Stimulated activated CD4-positive, alpha-beta T cell treated with anti-CD3 and anti-CD28 coated beads, Interleukin-1b, Interleukin-23, amount 100 ng/mL, for 48 hours (primary cell): ENCODE data around the gene HRH1.
"Not testable (repeated sequence)": the region's sequence is repeated elsewhere in the genome, so short reads cannot be mapped to it uniquely, and the experiment has no call there.

ENCODE experiments used
- DNase-seq: peaks from one replicate; pipeline ENCODE4 v3.0.0-alpha.2; 2020

Gene HRH1

DNA sequence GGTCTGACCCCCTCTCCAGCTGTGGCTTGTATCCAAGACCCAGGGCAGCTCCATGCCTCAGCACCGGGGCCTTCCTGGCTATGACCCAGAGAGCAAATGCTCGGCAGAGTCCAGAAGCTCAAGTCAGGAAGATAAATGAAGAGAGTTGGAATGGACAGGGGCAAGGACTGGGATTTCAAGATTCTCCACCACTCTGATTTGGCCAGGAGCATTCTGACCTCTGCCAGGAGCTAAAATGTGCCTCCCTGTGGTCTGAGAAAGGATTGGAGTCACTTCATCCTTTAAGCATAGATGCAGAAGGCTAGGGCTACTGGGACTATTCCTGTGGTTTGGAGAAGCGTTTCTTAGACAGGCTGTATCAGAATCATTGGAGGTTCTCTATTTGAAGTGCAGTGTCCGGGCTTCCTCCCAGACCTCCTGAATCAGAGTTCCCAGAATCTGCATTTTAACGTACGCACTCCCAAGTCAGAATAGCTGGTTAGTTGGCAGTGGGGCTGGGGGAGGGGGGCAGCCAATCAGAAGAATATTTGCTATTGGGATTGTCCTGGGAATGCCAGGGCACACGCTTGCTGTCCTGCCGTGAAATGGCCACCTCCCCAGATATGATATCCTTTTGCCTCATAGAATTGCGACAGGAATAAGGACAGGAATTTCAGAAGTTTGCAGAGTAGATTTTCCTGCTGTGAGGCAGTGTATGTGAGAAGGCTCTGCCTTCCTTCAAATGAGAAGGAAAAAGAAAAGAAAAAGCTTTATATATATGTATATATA, 57.4 kb downstream of the HRH1 start:
- DNase-seq = no peak

DNA sequence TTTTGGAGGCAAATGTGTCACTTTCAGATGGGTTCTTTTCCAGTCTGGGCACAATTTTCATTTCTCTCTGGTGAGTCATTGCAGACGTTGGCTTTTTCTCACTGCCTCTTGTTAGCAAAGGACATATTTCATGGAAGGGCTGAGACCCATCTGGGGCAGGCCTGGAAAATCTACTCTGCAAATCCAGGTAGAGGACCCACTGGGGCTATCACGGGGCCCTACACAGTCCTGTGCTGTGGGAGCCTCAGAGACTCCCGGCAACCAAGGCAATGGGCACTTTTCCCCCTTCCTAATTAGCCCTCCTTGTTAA, 58.0 kb downstream of the HRH1 start:
- no peak for DNase-seq

DNA sequence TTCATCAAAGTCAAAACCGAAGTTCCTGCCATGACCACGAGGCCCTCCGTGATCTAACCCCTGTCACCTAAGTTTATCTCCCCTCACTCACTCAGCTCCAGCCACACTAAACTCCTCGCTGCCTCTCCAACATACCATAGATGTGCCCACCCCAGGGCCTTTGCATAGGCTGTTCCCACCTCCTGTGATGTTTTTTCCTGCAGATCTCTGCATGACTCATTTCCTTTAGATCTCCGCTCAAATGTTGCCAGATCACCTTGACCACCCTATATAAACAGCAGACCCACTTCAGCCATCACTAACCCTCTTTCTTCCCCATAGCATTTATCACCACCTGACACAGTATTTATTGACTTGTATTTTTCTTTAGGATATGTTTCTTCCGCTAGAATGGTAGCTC, 58.5 kb downstream of the HRH1 start:
- DNase-seq = no peak

DNA sequence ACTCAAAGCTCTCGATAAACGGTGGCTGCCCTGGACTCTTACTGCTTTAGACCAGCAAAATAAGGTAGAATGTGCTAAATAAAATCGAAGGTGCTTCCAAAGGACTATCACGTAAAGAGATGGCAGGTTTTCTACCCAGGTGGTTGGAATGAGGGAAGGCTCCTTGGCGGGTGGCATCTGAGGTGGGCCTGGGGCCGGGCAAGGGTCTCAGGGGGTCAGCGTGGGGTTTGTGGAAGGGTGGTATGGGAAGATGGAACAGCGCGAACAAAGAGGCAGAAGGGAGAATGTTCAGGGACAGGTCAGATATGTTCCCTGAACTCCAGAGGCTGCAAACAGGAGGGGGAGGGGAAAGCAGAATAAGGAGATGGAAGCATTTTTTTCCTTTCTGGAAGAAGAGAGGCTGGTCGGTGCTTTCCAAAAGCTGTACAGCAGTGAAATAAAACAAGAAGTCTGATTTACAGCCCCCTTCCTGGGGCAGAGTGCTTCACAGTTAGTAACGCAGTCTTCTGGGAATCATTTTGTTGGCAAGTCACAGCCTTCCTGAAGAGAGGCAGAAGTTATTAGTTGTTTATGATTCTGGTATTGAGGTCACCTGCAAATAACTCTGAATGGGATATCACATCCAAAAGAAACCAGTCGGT, 59.6 kb downstream of the HRH1 start:
- no peak for DNase-seq

DNA sequence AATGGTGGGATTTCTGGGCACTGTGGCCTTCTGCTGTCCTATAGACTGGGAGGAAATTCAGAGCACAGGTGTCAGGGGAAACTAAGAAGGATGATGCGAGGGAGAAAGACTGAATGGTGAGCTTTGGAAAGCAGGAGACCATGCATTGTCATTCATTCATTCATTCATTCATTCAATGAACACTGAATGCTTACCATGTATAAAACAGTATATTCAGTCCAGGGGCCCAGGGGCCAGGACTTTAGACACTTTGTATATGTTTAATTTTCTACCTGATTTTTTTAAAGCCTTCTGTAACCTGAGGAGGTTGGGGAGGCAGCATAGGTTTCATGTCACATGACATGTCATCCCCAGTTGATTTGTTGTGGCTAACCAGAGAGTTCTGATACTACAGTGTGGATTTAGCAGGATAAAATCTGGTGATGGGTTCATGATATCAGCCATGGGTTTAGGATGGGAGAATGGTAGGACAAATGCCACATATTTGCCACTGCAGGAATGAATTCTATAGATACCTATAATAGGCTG, 60.2 kb downstream of the HRH1 start:
- no peak for DNase-seq

DNA sequence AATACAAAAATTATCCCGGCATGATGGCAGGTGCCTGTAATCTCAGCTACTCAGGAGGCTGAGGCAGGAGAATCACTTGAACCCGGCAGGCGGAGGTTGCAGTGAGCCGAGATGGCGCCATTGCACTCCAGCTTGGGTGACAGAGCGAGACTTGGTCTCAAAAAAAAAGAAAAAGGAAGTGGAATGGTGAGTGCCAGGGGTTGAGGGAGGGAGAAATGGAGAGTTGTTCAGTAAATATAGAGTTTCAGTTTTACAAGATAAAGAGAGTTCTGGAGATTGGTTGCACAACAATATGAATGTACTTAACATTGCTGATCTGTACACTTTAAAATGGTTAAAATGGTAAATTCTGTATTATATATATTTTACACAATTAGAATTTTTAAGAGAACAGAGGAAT, 63.1 kb downstream of the HRH1 start:
- DNase-seq = not testable (repeated sequence)

DNA sequence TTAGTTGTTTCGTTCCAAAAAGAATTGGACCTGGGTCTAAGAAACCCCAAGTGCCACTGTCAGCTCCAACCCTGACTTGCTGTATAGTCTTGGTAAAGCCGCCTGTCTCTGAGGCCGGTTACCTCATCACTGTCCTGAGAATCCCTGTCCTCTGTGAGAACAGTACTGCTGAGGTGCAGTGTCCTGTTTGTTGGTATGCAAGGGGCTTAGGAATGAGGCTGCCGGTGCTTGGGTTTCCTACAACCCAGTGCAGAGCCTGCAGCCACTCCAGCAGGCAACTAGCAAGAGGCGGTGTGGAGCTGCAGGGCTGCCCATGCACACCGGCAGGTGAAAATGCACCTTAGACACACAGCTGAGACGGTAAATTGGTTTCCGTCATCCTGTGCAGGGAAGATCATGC, 65.9 kb downstream of the HRH1 start:
- no peak for DNase-seq

DNA sequence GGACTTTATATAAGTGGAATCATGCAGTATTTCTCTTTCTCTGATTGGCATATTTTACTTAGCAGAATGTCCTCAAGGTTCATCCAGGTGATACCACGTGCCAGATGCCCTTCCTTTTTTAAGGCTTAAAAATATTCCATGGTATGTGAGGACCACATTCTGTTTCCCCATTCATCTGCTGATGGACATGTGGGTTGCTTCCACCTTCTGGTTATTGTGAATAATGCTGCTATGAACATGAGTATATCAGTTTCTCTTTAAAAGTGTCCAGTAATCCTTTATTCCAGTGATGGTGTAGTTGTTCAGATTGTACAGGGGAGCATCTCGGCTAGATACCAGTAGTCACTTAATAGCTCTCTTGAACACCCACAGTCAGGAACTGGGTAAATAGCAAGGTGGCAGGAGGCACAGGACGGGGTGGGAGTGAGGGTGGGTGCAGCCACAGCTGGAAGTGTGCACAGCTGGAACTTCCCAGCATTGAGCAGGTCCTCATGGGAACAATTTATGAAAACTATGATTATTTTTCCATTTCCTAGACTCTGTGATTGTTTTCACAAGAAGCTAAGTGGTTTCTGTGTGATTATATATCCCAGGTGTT, 67.6 kb downstream of the HRH1 start:
- DNase-seq = no peak

DNA sequence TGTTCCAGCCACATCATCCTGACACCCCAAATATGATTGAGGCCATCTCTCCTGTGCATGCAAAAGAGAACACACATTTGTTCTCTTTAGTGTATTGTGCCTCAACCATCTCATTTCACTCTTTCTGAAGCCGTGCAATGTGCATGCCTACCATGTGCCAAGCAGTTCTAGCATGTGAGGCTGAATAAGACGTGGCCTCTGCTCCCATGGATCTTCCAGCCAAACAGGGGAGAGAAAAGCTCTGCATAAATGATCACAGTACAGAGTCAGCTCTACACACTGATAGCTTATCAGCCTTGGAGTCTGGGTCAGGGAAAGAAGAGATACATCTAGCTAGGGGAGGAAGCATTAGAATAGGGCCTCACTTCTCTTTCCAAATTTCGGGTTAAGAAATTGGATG, 69.7 kb downstream of the HRH1 start:
- DNase-seq = no peak

DNA sequence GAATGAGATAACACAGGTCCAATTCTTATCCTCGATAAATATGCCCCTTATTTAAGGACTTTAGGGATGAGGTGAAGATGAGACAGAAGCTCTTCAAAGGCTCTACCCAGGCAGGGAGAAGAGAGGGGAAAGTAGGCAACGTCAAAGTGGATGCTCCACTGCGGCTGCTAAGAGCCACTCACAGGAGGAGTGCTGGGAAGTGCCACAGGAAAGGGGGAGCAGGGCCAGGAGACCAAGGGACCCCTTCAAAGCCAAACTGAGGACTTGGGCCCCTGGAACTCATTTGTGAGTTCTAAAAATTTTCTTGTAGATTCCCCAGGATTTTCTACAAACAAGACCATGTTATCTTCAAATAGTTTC, 70.6 kb downstream of the HRH1 start:
- DNase-seq = no peak

DNA sequence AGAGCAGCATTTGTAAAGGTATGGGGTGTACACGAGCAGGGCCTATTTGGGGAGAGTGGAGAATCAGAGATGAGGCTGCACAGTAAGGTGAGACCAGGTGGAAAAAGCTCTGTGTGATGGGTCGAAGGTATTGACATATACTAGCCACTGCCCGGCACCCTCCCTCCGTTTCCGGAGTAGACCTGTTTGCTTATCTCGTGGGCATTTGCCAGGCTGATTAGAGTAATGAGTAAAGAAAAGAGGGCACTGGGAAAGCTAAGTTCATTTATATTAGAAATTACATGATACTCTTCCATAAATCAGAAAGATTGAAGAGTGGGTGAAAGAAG, 71.7 kb downstream of the HRH1 start:
- DNase-seq = no peak

DNA sequence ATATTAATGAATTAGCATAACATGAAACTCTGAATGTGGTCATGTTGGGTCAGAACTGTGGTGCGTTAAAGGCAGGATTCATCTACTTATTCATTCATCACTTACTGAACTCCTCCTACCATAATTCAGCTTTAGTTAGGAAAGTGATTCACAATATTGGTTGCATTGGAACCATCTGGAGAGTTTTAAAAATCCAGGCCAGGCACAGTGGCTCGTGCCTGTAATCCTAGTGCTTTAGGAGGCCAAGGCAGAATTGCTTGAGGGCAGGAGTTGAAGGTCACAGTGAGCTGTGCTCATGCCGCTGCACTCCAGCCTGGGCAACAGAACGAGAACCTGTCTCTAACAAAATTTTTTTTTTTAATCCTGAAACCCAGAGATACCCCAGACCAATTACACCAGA, 73.7 kb downstream of the HRH1 start:
- no peak for DNase-seq

DNA sequence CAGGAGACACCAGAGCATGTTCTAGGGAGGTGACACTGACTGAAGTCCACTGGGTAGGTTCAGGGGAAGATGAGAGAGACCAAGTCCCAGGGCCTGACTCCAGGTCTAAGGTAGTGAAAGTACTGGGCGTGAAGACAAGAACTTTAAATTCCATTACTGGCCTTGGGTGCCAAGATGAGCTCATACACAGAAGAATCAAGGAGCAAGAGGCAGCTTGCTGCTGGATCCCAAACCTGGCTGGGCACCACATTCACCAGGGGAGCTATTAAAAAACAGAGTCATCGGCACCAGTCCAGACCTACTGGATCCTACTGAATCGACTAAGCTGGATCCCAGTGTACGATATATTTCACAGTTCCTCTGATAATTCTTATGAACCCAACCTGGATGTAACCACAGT, 75.8 kb downstream of the HRH1 start:
- DNase-seq = no peak

DNA sequence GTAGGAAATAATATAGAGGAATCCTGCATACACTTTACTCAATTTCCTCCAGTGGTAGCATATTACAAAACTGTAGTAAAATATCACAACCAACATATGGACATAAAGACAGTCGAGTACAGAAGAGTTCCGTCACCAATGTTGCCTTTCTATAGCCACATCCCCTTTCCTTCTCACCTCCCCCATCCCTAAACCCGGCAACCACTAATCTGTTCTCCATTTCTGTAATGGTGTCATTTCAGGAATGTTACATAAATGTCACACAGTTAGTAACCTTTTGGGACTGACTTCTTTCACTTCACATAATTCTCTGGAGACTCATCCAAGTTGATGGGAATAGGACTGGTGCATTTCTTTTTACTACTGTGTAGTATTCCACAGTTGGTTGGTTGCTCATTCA, 76.5 kb downstream of the HRH1 start:
- DNase-seq = no peak

DNA sequence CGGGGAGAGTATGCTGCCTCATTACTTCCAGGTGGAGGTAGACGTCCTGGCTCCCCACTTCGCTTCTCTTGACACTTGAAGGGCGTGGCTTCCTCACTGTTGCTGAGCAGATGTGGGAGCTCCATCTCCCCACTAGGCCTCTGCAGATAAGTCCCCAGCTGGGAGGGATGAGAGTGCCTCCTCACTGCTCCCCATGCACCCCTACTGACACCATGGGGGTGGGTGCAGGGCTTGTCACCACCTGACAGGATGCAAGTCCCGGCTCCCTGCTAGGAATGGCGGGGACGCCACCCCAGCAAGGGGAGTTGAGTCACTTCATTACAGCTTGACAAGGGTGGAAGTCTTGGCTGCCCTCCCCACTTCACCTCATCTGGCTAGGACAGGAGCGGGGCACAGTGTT, 81.1 kb downstream of the HRH1 start:
- DNase-seq = no peak

DNA sequence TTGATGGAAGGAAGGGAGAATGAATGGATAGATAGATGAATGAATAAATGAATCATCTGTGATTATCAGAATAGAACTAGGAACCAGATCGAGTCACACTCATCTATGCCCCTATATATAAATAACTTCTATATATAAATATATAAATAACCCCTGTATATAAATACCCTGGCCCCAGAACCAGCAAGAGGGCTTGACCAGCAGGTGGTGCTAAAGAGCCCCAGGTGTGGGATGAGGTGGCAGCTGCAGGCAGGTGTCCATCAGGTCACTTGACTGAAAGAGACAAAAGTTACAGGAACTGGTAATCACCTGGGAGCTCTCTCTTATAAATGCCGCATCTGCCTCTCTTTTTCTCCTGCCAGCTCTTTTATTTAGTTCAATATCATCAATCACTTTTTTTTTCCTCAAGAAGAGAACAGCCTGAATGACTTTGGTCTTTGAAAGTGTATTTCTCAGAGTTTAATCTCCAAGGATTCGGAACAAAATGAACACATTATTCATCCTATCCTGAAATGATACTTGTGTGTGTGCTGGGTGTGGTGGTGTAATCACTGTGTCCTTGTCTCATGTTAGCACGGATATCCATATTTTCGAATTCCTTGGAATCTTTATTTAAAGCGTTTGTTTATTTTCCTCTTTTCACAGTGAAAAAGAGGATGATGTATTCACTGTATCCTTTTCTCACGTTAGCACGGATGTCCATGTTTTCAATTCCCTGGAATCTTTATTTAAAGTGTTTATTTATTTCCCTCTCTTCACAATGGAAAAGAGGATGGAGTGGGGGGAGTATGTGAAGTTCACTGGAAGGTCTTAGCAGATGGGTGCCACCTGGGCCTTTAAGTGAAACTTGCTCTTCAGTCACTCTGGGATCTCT, 82.5 kb downstream of the HRH1 start:
- DNase-seq = peak; percentile 80

DNA sequence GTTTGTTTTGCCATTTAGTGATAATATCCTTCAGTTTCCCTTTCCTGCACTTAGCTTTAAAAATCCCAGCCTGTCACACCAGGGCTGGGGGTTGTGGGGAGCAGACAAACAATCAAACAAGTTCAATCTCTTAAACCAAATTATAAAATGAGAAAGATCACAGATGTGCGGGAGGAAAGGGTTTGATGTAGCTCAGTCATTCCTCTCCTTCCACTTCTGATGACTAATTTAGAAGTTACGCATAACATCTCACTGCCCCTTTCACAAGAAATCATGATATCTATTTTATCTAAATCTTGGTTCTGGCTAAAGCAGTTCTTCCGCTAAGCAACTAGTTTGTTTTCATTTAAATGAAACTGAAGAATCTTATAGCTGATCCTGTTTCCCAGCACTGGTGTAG, 83.8 kb downstream of the HRH1 start:
- DNase-seq = peak; percentile 31

DNA sequence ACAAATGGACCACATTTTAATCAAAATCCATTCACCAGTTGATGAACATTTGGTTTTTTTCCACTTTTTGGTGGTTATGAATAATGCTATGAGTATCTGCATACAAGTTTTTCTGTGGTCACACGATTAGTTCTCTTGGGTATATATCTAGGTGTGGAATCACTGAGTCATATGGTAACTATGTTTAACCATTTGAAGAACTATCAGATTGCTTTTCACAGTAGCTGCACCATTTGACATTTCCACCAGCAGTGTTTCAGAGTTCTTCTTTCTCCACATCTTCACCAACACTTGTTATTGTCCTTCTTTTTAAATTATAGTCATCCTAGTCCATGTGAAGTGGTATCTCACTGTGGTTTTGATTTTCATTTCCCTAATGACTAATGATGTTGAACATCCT, 84.6 kb downstream of the HRH1 start:
- no peak for DNase-seq

DNA sequence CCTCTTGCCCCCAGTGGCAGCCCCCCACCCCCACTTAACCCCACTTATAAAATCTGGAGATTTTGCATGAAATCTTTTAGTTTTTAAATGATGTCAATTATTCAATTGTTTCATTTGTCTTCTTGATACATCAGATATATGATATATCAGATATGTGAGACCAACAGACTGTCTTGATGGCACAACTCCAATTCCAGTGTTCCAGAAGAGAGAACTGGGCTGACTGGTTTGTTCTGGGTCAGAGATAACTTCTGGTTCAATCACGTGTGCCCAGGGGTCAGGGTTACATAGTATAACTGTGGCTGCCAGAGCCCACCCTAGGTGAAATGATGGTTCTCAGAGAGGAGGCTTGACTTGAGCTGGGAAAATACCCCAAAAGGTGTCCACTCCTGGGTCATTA, 85.5 kb downstream of the HRH1 start:
- no peak for DNase-seq

DNA sequence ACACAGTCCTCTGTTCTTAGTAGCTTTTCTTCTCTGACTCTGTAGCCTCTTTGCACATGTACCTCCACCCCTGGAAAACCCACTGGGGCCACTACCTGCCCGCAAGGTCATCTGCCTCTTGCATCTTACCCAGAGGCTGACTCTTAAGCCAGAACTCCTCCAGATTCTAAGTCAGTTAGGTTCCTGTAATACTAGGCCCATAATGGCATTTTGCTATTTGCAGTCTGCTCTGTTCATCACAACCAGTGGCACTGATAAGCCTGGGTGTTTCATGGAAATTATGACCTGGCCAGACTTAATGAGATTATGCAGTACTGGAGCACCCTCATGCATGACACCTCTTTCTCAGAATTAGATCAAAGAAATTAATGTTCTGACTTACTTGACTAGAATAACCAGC, 86.2 kb downstream of the HRH1 start:
- DNase-seq = peak; percentile 68

DNA sequence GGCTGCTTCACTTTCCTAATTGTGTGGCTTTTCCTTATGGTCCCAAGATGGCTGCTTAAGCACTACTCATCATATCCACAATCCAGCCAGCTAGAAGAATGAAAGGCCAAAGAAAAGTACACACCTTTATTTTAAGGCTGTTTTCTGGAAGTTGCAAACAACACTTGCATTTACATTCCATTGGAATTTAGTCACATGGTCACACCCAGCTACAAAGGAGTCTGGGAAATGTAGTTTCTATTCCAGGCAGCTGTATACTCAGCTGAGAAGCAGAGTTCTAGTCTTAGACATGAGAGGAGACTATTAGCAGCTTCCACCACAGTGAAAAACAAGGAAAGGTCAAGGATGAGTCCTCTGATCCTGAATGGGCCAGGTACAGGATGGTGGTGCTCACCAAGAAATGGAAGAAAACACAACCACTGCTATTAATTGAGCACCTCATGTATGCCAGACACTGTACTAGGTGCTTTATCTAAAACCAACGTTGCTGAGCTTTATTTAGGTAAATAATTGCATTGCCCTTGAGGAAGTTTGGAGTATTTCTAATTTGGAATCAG, 89.9 kb downstream of the HRH1 start:
- DNase-seq = no peak

DNA sequence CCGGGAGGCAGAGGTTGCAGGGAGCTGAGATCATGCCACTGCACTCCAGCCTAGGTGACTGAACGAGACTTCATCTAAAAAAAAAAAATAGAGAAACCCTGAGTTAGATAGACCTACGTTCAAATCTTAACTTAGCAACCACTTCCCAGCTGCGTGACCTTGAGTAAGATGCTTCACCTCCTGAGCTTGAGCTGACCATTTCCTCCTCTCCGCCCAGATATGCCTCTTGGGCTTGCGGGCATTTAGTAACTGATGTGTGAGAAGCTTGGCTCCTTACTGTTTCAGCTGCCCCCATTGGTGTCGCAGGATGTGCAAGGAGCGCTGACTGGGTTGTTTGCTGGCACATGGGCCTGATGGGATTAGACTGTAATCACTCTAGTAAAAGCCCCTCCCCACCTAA, 91.0 kb downstream of the HRH1 start:
- no peak for DNase-seq
